GM12874 (cell line): ENCODE measurements around the gene TSPY8.
"Not testable (repeated sequence)": the region's sequence is repeated elsewhere in the genome, so short reads cannot be mapped to it uniquely, and the experiment has no call there.

Experiments
- TF ChIP-seq, protein P1 (sequence below): IDR thresholded peaks from 2 replicates; pipeline ENCODE4 v1.5.1; 2011; ENCODE audit warnings: low read depth, mild to moderate bottlenecking, control low read depth, low read length, moderate library complexity; ENCODE audit not compliant: insufficient read depth

TSPY8 gene, protein sequence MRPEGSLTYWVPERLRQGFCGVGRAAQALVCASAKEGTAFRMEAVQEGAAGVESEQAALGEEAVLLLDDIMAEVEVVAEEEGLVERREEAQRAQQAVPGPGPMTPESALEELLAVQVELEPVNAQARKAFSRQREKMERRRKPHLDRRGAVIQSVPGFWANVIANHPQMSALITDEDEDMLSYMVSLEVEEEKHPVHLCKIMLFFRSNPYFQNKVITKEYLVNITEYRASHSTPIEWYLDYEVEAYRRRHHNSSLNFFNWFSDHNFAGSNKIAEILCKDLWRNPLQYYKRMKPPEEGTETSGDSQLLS

DNA sequence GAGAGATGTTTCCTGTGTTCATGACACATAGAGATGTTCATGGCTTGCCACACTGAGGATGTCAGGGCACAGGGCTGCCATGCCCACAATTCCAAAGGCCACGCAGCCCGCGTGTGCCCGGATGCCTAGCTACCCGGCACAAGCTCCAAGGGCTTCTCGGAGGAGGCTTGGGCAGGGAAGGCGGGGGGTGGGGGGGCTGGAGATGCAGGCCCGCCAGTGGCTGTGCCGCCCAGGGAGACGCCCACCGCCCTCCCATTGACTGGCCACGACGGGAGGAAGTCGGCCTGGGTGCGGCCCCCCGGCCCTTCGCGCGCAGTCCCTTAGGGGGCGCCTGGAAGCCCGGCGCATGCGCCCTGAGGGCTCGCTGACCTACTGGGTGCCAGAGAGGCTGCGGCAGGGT lies at the start of gene TSPY8:
TSPY8 (plus strand) TSS at position 301 of the 400 bp plus-strand sequence; CDS start at position 347, 46 bp downstream.
- TF ChIP-seq, protein P1, sequence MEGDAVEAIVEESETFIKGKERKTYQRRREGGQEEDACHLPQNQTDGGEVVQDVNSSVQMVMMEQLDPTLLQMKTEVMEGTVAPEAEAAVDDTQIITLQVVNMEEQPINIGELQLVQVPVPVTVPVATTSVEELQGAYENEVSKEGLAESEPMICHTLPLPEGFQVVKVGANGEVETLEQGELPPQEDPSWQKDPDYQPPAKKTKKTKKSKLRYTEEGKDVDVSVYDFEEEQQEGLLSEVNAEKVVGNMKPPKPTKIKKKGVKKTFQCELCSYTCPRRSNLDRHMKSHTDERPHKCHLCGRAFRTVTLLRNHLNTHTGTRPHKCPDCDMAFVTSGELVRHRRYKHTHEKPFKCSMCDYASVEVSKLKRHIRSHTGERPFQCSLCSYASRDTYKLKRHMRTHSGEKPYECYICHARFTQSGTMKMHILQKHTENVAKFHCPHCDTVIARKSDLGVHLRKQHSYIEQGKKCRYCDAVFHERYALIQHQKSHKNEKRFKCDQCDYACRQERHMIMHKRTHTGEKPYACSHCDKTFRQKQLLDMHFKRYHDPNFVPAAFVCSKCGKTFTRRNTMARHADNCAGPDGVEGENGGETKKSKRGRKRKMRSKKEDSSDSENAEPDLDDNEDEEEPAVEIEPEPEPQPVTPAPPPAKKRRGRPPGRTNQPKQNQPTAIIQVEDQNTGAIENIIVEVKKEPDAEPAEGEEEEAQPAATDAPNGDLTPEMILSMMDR: not testable (repeated sequence)

DNA sequence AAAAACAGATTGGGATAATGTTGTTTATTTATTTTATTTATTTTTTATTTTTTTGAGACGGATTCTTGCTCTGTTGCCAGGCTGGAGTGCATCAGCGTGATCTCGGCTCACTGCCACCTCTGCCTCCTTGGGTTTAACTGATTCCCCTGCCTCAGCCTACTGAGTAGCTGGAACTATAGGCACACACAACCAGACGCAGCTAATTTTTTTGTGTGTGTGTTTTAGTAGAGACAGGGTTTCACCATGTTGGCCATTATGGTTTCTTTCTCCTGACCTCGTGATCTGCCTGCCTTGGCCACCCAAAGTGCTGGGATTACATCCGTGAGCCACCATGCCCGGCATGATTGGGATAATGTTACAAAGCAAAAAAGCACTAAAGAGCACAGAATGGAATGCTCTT lies 36.6 kb upstream of the TSPY8 start:
- TF ChIP-seq, protein P1: no peak

DNA sequence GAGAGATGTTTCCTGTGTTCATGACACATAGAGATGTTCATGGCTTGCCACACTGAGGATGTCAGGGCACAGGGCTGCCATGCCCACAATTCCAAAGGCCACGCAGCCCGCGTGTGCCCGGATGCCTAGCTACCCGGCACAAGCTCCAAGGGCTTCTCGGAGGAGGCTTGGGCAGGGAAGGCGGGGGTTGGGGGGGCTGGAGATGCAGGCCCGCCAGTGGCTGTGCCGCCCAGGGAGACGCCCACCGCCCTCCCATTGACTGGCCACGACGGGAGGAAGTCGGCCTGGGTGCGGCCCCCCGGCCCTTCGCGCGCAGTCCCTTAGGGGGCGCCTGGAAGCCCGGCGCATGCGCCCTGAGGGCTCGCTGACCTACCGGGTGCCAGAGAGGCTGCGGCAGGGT lies 20.4 kb upstream of the TSPY8 start, which contains the start of gene TSPY4:
TSPY4 (plus strand) TSS at position 301 of the 400 bp plus-strand sequence; CDS start at position 347, 46 bp downstream.
- TF ChIP-seq, protein P1: not testable (repeated sequence)

DNA sequence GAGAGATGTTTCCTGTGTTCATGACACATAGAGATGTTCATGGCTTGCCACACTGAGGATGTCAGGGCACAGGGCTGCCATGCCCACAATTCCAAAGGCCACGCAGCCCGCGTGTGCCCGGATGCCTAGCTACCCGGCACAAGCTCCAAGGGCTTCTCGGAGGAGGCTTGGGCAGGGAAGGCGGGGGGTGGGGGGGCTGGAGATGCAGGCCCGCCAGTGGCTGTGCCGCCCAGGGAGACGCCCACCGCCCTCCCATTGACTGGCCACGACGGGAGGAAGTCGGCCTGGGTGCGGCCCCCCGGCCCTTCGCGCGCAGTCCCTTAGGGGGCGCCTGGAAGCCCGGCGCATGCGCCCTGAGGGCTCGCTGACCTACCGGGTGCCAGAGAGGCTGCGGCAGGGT lies 40.5 kb downstream of the TSPY8 start, which contains the start of gene TSPY3:
TSPY3 (plus strand) TSS at position 301 of the 400 bp plus-strand sequence; CDS start at position 347, 46 bp downstream.
- TF ChIP-seq, protein P1: not testable (repeated sequence)
